Measurements from ENCODE around the gene MMP3.

MMP3 gene

GRCh38 chr11:102819491-102819890 lies 23.9 kb downstream of the MMP3 start:
- TF ChIP-seq USF1 (IDR thresholded peaks at IDR 0.05) (no peak), TAF1 (IDR thresholded peaks at IDR 0.05; ENCODE audit: low read depth) (no peak), YY1 (IDR thresholded peaks at IDR 0.05; ENCODE audit: low read depth) (no peak), MAX (IDR thresholded peaks at IDR 0.05) (no peak), TEAD4 (IDR thresholded peaks at IDR 0.05) (no peak), FOXM1 (IDR thresholded peaks at IDR 0.05; ENCODE audit: borderline replicate concordance, low read depth) (no peak), RAD21 (IDR thresholded peaks at IDR 0.05; ENCODE audit: low read depth) (no peak), ZBTB7A (IDR thresholded peaks at IDR 0.05; ENCODE audit: low read depth) (no peak), CREB1 (IDR thresholded peaks at IDR 0.05; ENCODE audit: low read depth) (no peak), TCF12 (IDR thresholded peaks at IDR 0.05; ENCODE audit: low read depth) (no peak), CEBPB (IDR thresholded peaks at IDR 0.05) (no peak), EGR1 (IDR thresholded peaks at IDR 0.05) (no peak), REST (IDR thresholded peaks at IDR 0.05; ENCODE audit: low read depth) (no peak), NFIC (IDR thresholded peaks at IDR 0.05) (no peak), EP300 (IDR thresholded peaks at IDR 0.05; ENCODE audit: borderline replicate concordance) (no peak)

GRCh38 chr11:102813484-102813883 lies 29.9 kb downstream of the MMP3 start:
- TF ChIP-seq CREB1 (IDR thresholded peaks at IDR 0.05; ENCODE audit: low read depth), result no peak
- no peak for TF ChIP-seq FOXM1 (IDR thresholded peaks at IDR 0.05; ENCODE audit: borderline replicate concordance, low read depth)
- TF ChIP-seq MAX (IDR thresholded peaks at IDR 0.05), result no peak
- no peak for TF ChIP-seq REST (IDR thresholded peaks at IDR 0.05; ENCODE audit: low read depth)
- TF ChIP-seq TAF1 (IDR thresholded peaks at IDR 0.05; ENCODE audit: low read depth), result no peak
- no peak for TF ChIP-seq TEAD4 (IDR thresholded peaks at IDR 0.05)
- TF ChIP-seq ZBTB7A (IDR thresholded peaks at IDR 0.05; ENCODE audit: low read depth), result no peak
- no peak for TF ChIP-seq RAD21 (IDR thresholded peaks at IDR 0.05; ENCODE audit: low read depth)
- no peak for TF ChIP-seq CEBPB (IDR thresholded peaks at IDR 0.05)
- TF ChIP-seq TCF12 (IDR thresholded peaks at IDR 0.05; ENCODE audit: low read depth), result no peak
- no peak for TF ChIP-seq EGR1 (IDR thresholded peaks at IDR 0.05)
- TF ChIP-seq NFIC (IDR thresholded peaks at IDR 0.05), result no peak
- TF ChIP-seq YY1 (IDR thresholded peaks at IDR 0.05; ENCODE audit: low read depth), result no peak
- no peak for TF ChIP-seq USF1 (IDR thresholded peaks at IDR 0.05)
- TF ChIP-seq EP300 (IDR thresholded peaks at IDR 0.05; ENCODE audit: borderline replicate concordance), result no peak

GRCh38 chr11:102812188-102812587 lies 31.2 kb downstream of the MMP3 start:
- no peak for TF ChIP-seq REST (IDR thresholded peaks at IDR 0.05; ENCODE audit: low read depth)
- no peak for TF ChIP-seq YY1 (IDR thresholded peaks at IDR 0.05; ENCODE audit: low read depth)
- TF ChIP-seq CEBPB (IDR thresholded peaks at IDR 0.05), result no peak
- no peak for TF ChIP-seq CREB1 (IDR thresholded peaks at IDR 0.05; ENCODE audit: low read depth)
- TF ChIP-seq MAX (IDR thresholded peaks at IDR 0.05), result no peak
- no peak for TF ChIP-seq USF1 (IDR thresholded peaks at IDR 0.05)
- no peak for TF ChIP-seq ZBTB7A (IDR thresholded peaks at IDR 0.05; ENCODE audit: low read depth)
- TF ChIP-seq TEAD4 (IDR thresholded peaks at IDR 0.05), result no peak
- TF ChIP-seq NFIC (IDR thresholded peaks at IDR 0.05), result no peak
- no peak for TF ChIP-seq TAF1 (IDR thresholded peaks at IDR 0.05; ENCODE audit: low read depth)
- no peak for TF ChIP-seq EGR1 (IDR thresholded peaks at IDR 0.05)
- TF ChIP-seq FOXM1 (IDR thresholded peaks at IDR 0.05; ENCODE audit: borderline replicate concordance, low read depth), result no peak
- TF ChIP-seq EP300 (IDR thresholded peaks at IDR 0.05; ENCODE audit: borderline replicate concordance), result no peak
- no peak for TF ChIP-seq RAD21 (IDR thresholded peaks at IDR 0.05; ENCODE audit: low read depth)
- TF ChIP-seq TCF12 (IDR thresholded peaks at IDR 0.05; ENCODE audit: low read depth), result no peak
